Activated CD4-positive, alpha-beta T cell treated with anti-CD3 and anti-CD28 coated beads, Interleukin-2, amount 50 U/mL, for 16 hours (primary cell): ENCODE measurements around the gene CELF2.

Experiments
- DNase-seq: peaks from one replicate; pipeline ENCODE4 v3.0.0-alpha.2; 2020

The CELF2 gene

GRCh38 chr10:11367505-11367904 lies 349.8 kb downstream of the CELF2 start:
- DNase-seq, result no peak

GRCh38 chr10:11373717-11374171 lies 356.1 kb downstream of the CELF2 start:
- no peak for DNase-seq

GRCh38 chr10:11377267-11377666 lies 359.6 kb downstream of the CELF2 start:
- DNase-seq, result no peak

GRCh38 chr10:11378835-11379234 lies 361.2 kb downstream of the CELF2 start:
- no peak for DNase-seq

GRCh38 chr10:11379771-11380170 lies 362.1 kb downstream of the CELF2 start:
- DNase-seq, result no peak

- DNase-seq, result no peak
Observed at GRCh38 chr10:11381023-11381422, 363.4 kb downstream of the CELF2 start.

- no peak for DNase-seq
Observed at GRCh38 chr10:11381511-11381910, 363.8 kb downstream of the CELF2 start.

GRCh38 chr10:11382187-11382586 lies 364.5 kb downstream of the CELF2 start:
- no peak for DNase-seq

GRCh38 chr10:11386044-11386443 lies 368.4 kb downstream of the CELF2 start:
- DNase-seq, result no peak
